Activated CD8-positive, alpha-beta T cell treated with anti-CD3 and anti-CD28 coated beads, Interleukin-2, amount 10 ng/mL, durations not matched to agents 7 days and 5 days (primary cell): ENCODE measurements around the gene IL20RB. TPM values are rescaled to one million over a fixed set of nuclear protein-coding genes. Genes with fewer than 3 reads are reported as not detected.

Source experiments
- ATAC-seq: fragments of 150-1000 bp; cut with Tn5 transposase; one replicate; pipeline ENCODE4 v1.10.0; 2021; ENCODE audit warnings: moderate library complexity
- CTCF ChIA-PET: fragments of 350-600 bp; sonication (Branson Sonifier 250); formaldehyde crosslinking; loops from one replicate; lab custom pipeline; 2021; ENCODE audit warnings: antibody characterized with exemption; lab: Charles Lee
- POLR2A ChIA-PET: fragments of 350-600 bp; sonication (Branson Sonifier 250); formaldehyde crosslinking; loops from one replicate; lab custom pipeline; 2021; ENCODE audit warnings: antibody characterized with exemption; lab: Charles Lee
- DNase-seq: peaks from one replicate; pipeline ENCODE4 v3.0.0-alpha.2; 2020
- H3K27ac Mint-ChIP-seq: one replicate; pipeline ENCODE4 v1.8.0; 2021; ENCODE audit warnings: mild to moderate bottlenecking, mixed read lengths
- H3K27me3 Mint-ChIP-seq: one replicate; pipeline ENCODE4 v1.8.0; 2021; ENCODE audit warnings: low read depth, mixed read lengths
- H3K36me3 Mint-ChIP-seq: one replicate; pipeline ENCODE4 v1.8.0; 2021; ENCODE audit warnings: low read depth, mixed read lengths
- H3K4me1 Mint-ChIP-seq: one replicate; pipeline ENCODE4 v1.8.0; 2021; ENCODE audit warnings: low read depth, mixed read lengths
- H3K4me3 Mint-ChIP-seq: one replicate; pipeline ENCODE4 v1.8.0; 2021; ENCODE audit warnings: mild to moderate bottlenecking, mixed read lengths
- H3K9me3 Mint-ChIP-seq: one replicate; pipeline ENCODE4 v1.8.0; 2022; ENCODE audit warnings: mixed read lengths; ENCODE audit not compliant: insufficient read depth
- total RNA-seq, 2 experiments: library from RNA; stranded (reverse); gene quantifications; one replicate each; pipeline ENCODE4 v1.2.3, GENCODE V29; 2021

The IL20RB gene
- total RNA-seq, 2 experiments from 2014 or later: 1.6 to 2.1 TPM

DNA sequence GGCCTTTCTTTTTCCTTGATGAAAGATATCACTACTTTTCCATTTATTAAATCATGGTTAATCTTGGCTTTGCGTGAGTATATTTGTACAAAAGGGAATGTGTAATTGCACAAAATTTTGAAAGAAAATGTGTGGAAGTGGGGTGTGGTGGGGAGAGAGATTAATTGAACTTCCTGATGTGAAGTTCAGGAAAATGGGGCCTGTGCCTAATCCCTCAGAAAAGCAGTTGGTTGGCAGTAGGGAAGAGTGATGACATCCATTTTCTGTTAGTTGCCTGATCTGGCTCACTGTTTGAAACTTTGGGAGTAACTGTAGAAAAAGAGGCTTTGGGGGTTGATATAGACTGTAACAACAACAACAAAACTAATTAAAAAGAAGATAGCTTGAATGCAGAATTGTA is 10.8 kb upstream of the IL20RB start:
- ATAC-seq (no peak), DNase-seq (no peak)
- H3K9me3 Mint-ChIP-seq: no peaks in the 10 kb centered on the region
- no peaks in the 10 kb centered on the region for H3K27me3 Mint-ChIP-seq
- H3K27ac Mint-ChIP-seq: no peak overlapping the region
- H3K4me3 Mint-ChIP-seq: no peak overlapping the region
- ChIA-PET CTCF (interaction anchor here (1.0 to 1.4 kb wide), 2 partner anchors 67 to 85 kb away, joined by 3 to 4 read pairs; partner anchors contain the start of gene NCK1), POLR2A (no interaction called here)
- H3K4me1 Mint-ChIP-seq: peaks cover 13% of the 10 kb centered on the region
- H3K36me3 Mint-ChIP-seq: peaks cover 18% of the 10 kb centered on the region

DNA sequence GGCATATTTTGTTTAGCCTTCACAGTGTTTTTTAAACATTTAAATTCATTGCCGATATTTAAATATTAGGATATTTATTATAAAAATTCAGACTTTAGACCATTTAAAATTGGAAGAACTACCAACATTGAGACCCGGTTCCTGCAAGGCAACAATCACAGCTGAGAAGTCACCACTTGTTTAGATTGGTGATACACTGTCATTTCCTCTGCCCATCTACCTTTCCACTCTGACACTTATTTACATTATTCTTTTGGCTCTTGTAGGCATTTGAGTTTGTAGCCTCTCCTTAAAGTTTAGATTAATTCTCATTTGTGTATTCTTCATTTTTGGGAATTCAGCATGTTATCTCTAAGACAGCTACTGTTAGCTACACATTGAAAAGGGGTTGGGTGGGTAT is 10.3 kb upstream of the IL20RB start:
- POLR2A ChIA-PET: no interaction called here

DNA sequence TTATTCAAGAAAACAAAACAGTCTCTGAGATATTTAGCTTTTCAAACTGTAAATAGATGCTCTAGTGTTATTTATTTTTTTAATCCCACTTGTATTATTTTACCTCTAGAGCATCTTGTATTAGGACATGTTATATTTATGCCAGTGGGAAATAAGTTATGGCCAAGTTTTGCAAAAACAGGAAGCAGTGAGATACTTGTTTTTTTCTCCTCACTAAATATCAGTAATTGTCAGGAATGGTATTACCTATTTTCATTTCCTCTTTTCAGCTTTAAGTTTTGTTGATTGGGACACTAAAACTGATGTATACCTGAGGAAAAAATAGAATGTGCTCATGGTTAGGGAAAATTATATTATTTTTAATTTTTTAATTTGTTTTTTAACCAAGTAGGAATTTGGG is 8.6 kb upstream of the IL20RB start:
- no peak overlapping the region for H3K4me3 Mint-ChIP-seq
- no peaks in the 10 kb centered on the region for H3K9me3 Mint-ChIP-seq
- no peaks in the 10 kb centered on the region for H3K27me3 Mint-ChIP-seq
- ChIA-PET POLR2A (interaction anchor here (0.6 kb wide), 1 partner anchor 78 kb away, joined by 5 read pairs; no protein-coding TSS in a partner anchor), CTCF (no interaction called here)
- H3K27ac Mint-ChIP-seq: no peak overlapping the region
- ATAC-seq (no peak), DNase-seq (no peak)
- H3K4me1 Mint-ChIP-seq: no peaks in the 10 kb centered on the region
- H3K36me3 Mint-ChIP-seq: peaks cover 21% of the 10 kb centered on the region

More for the DNA sequence above, 10.3 kb upstream of the IL20RB start:
- CTCF ChIA-PET: interaction anchor here (1.0 to 1.4 kb wide), 2 partner anchors 66 to 86 kb away, joined by 3 to 4 read pairs; partner anchors contain the start of gene NCK1
- no peaks in the 10 kb centered on the region for H3K27me3 Mint-ChIP-seq
- H3K4me1 Mint-ChIP-seq: peaks cover 10% of the 10 kb centered on the region
- H3K27ac Mint-ChIP-seq: no peak overlapping the region
- ATAC-seq (no peak), DNase-seq (no peak)
- no peaks in the 10 kb centered on the region for H3K9me3 Mint-ChIP-seq
- peaks cover 20% of the 10 kb centered on the region for H3K36me3 Mint-ChIP-seq
- H3K4me3 Mint-ChIP-seq: no peak overlapping the region

DNA sequence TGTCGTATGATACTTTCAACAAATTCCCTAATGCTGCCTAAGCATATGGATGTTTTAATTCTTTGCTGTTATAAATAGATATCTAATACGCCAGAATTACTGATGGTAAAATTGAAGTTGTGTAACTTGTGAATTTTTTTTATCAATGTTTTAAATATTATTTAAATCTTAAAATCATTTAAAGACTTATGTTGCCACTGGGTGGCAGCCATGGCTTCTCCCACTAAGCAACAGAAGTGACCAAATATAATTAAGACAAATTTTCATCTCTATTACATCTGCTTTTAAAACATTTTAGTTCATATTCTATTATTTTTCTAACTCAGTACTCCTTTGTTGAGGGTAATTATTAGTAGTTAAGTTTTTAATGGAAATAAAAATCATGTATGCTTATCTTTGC is 8.1 kb upstream of the IL20RB start:
- Mint-ChIP-seq H3K36me3 (peaks cover 21% of the 10 kb centered on the region), H3K27ac (no peak overlapping the region), H3K9me3 (no peaks in the 10 kb centered on the region), H3K4me3 (no peak overlapping the region), H3K27me3 (no peaks in the 10 kb centered on the region), H3K4me1 (no peaks in the 10 kb centered on the region)
- ATAC-seq (no peak), DNase-seq (no peak)
- CTCF ChIA-PET: interaction anchor here (1.4 to 2.2 kb wide), 2 partner anchors 64 to 66 kb away, joined by 3 to 9 read pairs; no protein-coding TSS in a partner anchor
- POLR2A ChIA-PET: no interaction called here

DNA sequence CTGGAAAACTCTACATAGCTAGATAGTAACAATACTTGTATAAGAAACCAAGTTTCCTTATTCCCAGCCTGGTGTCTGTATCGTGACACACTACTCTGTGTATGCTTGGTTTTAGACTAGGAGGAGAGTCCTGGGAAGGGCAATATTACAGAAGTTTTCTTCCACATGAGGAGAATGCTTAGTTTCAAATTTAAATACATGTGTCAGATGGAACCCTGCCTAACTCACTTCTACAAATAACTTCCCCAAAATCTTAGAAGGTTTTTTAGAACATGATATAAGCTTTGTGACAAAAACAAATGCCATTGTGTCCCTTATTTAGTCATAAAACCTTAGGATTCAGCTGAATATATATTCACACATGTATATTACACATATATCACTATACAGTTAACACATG is 7.2 kb upstream of the IL20RB start:
- Mint-ChIP-seq H3K4me3 (no peak overlapping the region), H3K36me3 (peaks cover 18% of the 10 kb centered on the region), H3K9me3 (no peaks in the 10 kb centered on the region), H3K4me1 (peaks cover 4% of the 10 kb centered on the region), H3K27ac (no peak overlapping the region), H3K27me3 (no peaks in the 10 kb centered on the region)
- CTCF ChIA-PET: interaction anchor here (1.2 to 2.2 kb wide), 5 partner anchors 8 to 89 kb away, joined by 3 to 9 read pairs (median 4); partner anchors contain the start of gene NCK1
- POLR2A ChIA-PET: no interaction called here
- no peak for DNase-seq
- no peak for ATAC-seq

DNA sequence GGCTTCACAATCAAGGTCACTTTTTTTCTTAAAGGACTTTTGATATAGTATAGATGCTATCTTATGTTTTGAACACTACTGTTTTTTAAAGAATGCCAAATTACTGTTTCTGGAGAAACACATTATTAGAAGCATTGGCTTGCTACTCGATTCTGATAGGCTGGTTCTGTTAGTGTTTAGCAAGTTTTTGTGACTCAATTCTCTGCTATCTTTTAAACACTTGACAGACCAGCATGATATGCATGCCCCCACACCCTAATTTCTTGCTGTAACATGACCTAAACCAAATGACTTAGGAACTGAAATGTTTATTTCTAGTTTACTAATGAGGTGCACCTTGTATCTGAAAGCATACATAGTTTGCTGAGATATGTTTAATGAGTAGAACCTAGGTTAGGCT is 5.5 kb upstream of the IL20RB start:
- Mint-ChIP-seq H3K9me3 (no peaks in the 10 kb centered on the region), H3K27me3 (no peaks in the 10 kb centered on the region), H3K27ac (no peak overlapping the region), H3K4me1 (peaks cover 4% of the 10 kb centered on the region), H3K36me3 (peaks cover 4% of the 10 kb centered on the region), H3K4me3 (no peak overlapping the region)
- no peak for DNase-seq
- ChIA-PET CTCF (no interaction called here), POLR2A (no interaction called here)
- ATAC-seq: no peak

DNA sequence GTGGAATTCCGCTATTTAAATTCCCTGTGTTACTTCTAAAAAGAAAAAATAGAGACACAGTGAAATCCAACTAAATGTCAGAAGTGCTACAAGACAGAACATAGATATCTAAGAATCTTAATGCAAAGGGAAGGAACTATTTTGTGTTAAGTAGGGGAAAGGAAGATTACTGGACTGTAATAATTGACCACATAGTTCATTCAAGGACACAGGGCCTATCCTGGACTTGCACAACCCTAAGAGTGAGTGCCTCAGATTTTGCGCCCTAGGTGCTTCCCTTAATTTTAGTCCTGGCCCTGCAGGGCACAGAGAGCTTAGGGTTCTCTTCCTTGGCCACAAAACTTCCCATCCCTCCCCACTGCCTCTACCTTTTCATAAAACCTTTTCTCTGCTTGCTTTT is 3.5 kb upstream of the IL20RB start:
- Mint-ChIP-seq H3K27me3 (no peaks in the 10 kb centered on the region), H3K9me3 (no peaks in the 10 kb centered on the region), H3K36me3 (peaks cover 2% of the 10 kb centered on the region), H3K4me3 (no peak overlapping the region), H3K4me1 (peaks cover 4% of the 10 kb centered on the region), H3K27ac (no peak overlapping the region)
- ATAC-seq (no peak), DNase-seq (no peak)
- POLR2A ChIA-PET: no interaction called here
- CTCF ChIA-PET: no interaction called here

DNA sequence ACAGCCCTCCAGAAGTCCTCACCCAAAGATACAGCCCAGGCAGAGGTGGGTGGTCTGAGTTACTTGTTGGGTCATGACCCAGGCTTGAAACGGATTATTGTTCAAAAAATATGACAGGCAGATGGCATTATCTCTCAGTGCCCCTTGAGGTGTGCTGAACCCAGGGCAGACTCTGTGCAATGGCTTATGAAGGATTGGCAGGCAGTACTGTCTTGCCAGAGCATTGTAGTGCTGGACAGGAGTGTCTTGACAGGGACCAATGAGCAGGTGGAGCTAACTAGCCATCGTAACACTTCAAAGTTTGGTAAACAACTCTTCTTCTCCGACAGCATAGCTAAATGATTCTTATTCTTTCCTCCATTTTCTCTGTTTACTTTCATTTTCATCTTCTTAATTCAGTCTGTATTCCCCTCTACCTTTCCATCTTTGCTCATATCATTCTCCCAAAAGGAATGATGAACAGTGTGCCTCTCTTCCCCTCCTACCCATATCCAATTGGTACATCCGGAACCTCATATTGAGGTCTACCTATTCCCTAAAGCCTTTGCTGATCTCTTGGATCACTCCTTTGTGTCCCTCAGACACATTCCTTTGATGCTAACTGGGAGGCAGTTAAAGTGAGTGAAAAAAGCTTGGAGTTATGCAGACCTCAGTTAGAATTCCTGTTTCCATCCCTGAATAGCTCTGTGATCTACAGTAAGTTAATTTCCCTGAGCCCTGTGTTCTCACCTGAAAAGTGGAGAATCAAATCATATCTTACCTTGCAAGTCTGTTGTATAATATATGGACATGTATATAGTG is 2.6 kb upstream of the IL20RB start:
- DNase-seq: no peak
- no peaks in the 10 kb centered on the region for H3K27me3 Mint-ChIP-seq
- H3K9me3 Mint-ChIP-seq: no peaks in the 10 kb centered on the region
- peaks cover 6% of the 10 kb centered on the region for H3K36me3 Mint-ChIP-seq
- no peak overlapping the region for H3K4me3 Mint-ChIP-seq
- POLR2A ChIA-PET: no interaction called here
- CTCF ChIA-PET: no interaction called here
- no peak overlapping the region for H3K27ac Mint-ChIP-seq
- peaks cover 4% of the 10 kb centered on the region for H3K4me1 Mint-ChIP-seq
- ATAC-seq: no peak

DNA sequence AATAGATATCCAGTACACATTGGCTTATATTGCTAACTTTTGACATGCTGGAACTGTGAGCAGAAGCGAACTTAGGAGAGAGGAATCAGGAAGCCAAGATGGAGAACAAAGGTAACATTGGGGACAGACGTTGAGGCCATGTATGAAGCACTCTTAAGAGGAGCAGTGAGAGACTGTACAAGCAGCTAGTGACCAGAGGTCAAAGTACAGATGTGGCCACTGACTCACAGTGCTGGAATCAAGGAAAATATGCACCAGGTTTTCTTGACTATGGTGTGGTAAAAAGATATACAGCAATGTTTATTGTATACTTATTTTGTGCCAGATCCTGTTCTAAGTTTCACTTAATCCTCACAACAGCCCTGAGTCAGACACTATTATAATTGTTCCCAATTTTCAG is 2.0 kb upstream of the IL20RB start:
- no peak for DNase-seq
- CTCF ChIA-PET: no interaction called here
- Mint-ChIP-seq H3K36me3 (peaks cover 6% of the 10 kb centered on the region), H3K9me3 (no peaks in the 10 kb centered on the region), H3K27me3 (no peaks in the 10 kb centered on the region), H3K4me1 (peaks cover 4% of the 10 kb centered on the region), H3K27ac (no peak overlapping the region), H3K4me3 (no peak overlapping the region)
- no peak for ATAC-seq
- POLR2A ChIA-PET: no interaction called here

DNA sequence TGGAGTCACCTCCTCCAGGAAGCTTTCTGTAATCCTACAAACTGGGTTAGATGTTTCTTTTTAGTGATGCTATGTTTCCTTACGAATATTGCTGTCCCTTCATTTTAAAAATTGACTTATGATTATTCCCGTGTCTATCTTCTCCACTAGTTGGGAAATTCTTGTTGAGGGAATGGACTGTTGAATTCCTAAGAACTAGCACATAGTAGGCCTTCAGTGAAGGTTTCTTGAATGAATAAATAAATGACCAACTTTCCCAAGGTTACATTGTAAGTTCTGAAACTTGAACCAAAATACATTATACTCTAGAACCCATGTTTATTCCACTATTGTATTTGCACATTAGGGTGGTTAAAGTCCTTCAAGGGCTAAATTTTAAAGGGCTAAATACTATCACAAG is 812 bp upstream of the IL20RB start:
- Mint-ChIP-seq H3K9me3 (no peaks in the 10 kb centered on the region), H3K4me3 (no peak overlapping the region), H3K27me3 (no peaks in the 10 kb centered on the region), H3K36me3 (peaks cover 6% of the 10 kb centered on the region), H3K27ac (no peak overlapping the region), H3K4me1 (peaks cover 4% of the 10 kb centered on the region)
- DNase-seq: no peak
- POLR2A ChIA-PET: no interaction called here
- CTCF ChIA-PET: interaction anchor here (0.6 to 0.8 kb wide), 2 partner anchors 95 to 267 kb away, joined by 3 read pairs; no protein-coding TSS in a partner anchor
- no peak for ATAC-seq

DNA sequence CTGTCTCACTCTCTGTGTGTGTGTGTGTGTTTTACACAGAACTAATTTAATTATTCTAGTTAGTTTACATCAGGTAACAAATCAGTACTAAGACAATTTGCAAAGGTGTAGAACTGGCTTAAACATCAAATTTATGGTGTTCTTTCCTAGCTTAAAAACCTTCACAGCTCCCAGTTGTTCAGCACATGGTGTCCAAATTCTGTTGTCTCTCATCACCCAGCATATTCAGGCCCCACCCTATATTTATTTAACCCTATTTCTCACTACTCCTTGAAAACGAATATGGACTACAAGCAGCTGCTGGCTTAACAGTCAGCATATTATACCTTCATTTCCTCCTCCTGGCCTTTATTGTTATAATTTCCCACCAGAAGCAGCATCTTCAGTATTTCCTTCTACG is 1.2 kb downstream of the IL20RB start:
- CTCF ChIA-PET: interaction anchor here (1.5 kb wide), 2 partner anchors 8 to 101 kb away, joined by 3 to 4 read pairs; no protein-coding TSS in a partner anchor
- POLR2A ChIA-PET: no interaction called here
- Mint-ChIP-seq H3K27me3 (no peaks in the 10 kb centered on the region), H3K36me3 (peaks cover 4% of the 10 kb centered on the region), H3K9me3 (no peaks in the 10 kb centered on the region), H3K27ac (no peak overlapping the region), H3K4me3 (no peak overlapping the region), H3K4me1 (peaks cover 4% of the 10 kb centered on the region)
- no peak for ATAC-seq
- no peak for DNase-seq

DNA sequence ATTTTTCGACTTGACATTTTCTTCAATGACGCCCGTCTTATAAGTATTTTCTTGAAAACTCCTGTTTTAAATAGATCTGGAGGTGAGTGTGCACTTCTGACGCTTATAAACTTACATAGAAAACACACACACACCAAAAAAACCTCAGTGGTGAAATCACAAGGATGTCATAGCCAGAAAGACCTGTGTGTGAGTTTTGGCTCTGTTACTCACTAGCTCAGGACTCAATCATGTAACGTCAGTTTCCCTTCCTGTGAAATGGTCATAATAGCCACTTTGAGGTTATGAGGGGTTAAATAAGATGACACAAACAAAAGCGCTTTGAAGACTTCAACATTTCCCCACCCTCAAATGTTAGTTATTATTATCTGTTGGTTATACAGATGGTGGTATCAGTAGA is 1.8 kb downstream of the IL20RB start:
- DNase-seq: no peak
- Mint-ChIP-seq H3K27me3 (no peaks in the 10 kb centered on the region), H3K9me3 (no peaks in the 10 kb centered on the region), H3K27ac (no peak overlapping the region), H3K4me3 (no peak overlapping the region), H3K4me1 (peaks cover 4% of the 10 kb centered on the region), H3K36me3 (peaks cover 4% of the 10 kb centered on the region)
- no peak for ATAC-seq
- CTCF ChIA-PET: interaction anchor here (1.5 kb wide), 1 partner anchor 9 kb away, joined by 4 read pairs; no protein-coding TSS in a partner anchor
- POLR2A ChIA-PET: interaction anchor here (0.5 to 0.6 kb wide), 2 partner anchors 18 to 97 kb away, joined by 4 to 5 read pairs; no protein-coding TSS in a partner anchor
